Measurements from ENCODE around the gene PTGER3. TPM values are rescaled to one million over a fixed set of nuclear protein-coding genes. Genes with fewer than 3 reads are reported as not detected.

Gene PTGER3
- polyA plus RNA-seq, 1 of the 3 experiments (the other 2 are of a cell fraction), result 1.9 TPM

DNA sequence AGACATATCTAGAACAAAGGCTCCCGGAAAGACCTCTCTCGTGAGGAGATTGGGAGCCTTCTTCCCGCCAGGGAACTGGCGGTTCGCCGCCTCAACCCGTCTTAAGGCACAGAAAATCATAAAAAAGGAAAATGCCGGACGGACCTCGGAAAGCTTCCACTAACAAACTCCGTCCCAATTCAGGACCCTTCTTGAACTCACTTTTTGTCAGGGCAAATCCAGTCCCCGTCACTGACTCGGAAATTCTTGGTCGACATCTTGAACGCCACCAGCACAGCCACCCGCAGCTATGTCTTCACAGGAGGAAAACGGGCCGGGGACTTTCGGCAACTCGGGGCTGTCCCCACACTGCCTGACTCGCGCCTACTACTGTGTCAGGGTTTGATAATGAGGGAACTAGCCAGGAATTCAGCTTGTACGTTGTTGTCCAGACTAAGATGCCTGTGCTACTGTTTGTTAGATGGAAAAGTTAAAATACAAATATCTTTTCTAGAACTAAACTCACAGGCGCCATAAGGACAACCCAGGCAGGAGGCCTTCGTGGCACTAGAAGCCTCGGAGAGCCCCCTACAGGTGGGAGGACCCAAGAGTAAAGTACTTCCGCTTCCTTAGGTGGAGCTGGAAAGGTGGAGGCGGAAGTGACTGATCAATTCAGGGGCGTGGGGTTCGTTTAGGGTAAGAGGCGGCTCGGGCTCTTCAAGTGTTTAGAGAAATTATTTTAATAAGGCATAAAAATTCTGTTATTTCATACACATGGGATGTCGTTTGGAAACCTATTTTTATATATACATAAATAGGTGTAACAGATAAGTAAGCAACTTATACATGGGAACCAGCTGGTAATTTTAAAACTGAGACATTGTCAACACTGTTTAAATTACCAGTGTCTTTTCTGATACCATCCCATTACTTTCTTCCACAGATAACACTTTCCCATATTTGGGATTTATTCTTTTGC is 33.4 kb upstream of the PTGER3 start, which contains the start of gene ZRANB2 (continued):
- TF ChIP-seq, protein P1, sequence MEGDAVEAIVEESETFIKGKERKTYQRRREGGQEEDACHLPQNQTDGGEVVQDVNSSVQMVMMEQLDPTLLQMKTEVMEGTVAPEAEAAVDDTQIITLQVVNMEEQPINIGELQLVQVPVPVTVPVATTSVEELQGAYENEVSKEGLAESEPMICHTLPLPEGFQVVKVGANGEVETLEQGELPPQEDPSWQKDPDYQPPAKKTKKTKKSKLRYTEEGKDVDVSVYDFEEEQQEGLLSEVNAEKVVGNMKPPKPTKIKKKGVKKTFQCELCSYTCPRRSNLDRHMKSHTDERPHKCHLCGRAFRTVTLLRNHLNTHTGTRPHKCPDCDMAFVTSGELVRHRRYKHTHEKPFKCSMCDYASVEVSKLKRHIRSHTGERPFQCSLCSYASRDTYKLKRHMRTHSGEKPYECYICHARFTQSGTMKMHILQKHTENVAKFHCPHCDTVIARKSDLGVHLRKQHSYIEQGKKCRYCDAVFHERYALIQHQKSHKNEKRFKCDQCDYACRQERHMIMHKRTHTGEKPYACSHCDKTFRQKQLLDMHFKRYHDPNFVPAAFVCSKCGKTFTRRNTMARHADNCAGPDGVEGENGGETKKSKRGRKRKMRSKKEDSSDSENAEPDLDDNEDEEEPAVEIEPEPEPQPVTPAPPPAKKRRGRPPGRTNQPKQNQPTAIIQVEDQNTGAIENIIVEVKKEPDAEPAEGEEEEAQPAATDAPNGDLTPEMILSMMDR (IDR thresholded peaks at IDR 0.05), result peak; percentile 77
- TF ChIP-seq GABPA (IDR thresholded peaks at IDR 0.05; ENCODE audit: low read depth), result peak; percentile 86
- TF ChIP-seq, protein P2, sequence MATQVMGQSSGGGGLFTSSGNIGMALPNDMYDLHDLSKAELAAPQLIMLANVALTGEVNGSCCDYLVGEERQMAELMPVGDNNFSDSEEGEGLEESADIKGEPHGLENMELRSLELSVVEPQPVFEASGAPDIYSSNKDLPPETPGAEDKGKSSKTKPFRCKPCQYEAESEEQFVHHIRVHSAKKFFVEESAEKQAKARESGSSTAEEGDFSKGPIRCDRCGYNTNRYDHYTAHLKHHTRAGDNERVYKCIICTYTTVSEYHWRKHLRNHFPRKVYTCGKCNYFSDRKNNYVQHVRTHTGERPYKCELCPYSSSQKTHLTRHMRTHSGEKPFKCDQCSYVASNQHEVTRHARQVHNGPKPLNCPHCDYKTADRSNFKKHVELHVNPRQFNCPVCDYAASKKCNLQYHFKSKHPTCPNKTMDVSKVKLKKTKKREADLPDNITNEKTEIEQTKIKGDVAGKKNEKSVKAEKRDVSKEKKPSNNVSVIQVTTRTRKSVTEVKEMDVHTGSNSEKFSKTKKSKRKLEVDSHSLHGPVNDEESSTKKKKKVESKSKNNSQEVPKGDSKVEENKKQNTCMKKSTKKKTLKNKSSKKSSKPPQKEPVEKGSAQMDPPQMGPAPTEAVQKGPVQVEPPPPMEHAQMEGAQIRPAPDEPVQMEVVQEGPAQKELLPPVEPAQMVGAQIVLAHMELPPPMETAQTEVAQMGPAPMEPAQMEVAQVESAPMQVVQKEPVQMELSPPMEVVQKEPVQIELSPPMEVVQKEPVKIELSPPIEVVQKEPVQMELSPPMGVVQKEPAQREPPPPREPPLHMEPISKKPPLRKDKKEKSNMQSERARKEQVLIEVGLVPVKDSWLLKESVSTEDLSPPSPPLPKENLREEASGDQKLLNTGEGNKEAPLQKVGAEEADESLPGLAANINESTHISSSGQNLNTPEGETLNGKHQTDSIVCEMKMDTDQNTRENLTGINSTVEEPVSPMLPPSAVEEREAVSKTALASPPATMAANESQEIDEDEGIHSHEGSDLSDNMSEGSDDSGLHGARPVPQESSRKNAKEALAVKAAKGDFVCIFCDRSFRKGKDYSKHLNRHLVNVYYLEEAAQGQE (IDR thresholded peaks at IDR 0.05; ENCODE audit: low read depth, low read length), result 0 out of 2 replicates have a peak, but pooled peaks have one; percentile 31
- peak; percentile 55; the same call in 1 of the 2 replicates for TF ChIP-seq RFX5 (IDR thresholded peaks at IDR 0.05; ENCODE audit: low read length)
- TF ChIP-seq GATA2 (CRISPR knock-in tag; IDR thresholded peaks at IDR 0.05), result no peak
- TF ChIP-seq ELF1 (IDR thresholded peaks at IDR 0.05), result peak; percentile 94
- peak; percentile 19; the same call in 1 of the 2 replicates for TF ChIP-seq TCF12 (IDR thresholded peaks at IDR 0.05)
- TF ChIP-seq POLR2AphosphoS5 (IDR thresholded peaks at IDR 0.05; ENCODE audit: low read depth, low read length), result peak; percentile 90
- TF ChIP-seq EP300 (IDR thresholded peaks at IDR 0.05; ENCODE audit: borderline replicate concordance in 1 of 2, low read depth in 1 of 2, low read length in 1 of 2), result peak; percentile 22 to 43; a peak in 2 of 4 replicates
- TF ChIP-seq EZH2phosphoT487 (IDR thresholded peaks at IDR 0.05; ENCODE audit: borderline replicate concordance, low read depth), result no peak
- TF ChIP-seq PBX3 (IDR thresholded peaks at IDR 0.05), result 0 out of 2 replicates have a peak, but pooled peaks have one; percentile 4
- TF ChIP-seq, protein P3, sequence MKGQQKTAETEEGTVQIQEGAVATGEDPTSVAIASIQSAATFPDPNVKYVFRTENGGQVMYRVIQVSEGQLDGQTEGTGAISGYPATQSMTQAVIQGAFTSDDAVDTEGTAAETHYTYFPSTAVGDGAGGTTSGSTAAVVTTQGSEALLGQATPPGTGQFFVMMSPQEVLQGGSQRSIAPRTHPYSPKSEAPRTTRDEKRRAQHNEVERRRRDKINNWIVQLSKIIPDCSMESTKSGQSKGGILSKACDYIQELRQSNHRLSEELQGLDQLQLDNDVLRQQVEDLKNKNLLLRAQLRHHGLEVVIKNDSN (IDR thresholded peaks at IDR 0.05; ENCODE audit: borderline replicate concordance, low read depth), result no peak; the same call in 1 of the 2 replicates
- peak; percentile 87 for TF ChIP-seq TAF1 (IDR thresholded peaks at IDR 0.05; ENCODE audit: borderline replicate concordance, low read depth, low read length)
- peak; percentile 19 for TF ChIP-seq SIN3A (IDR thresholded peaks at IDR 0.05; ENCODE audit: borderline replicate concordance, low read depth, low read length)
- TF ChIP-seq RXRA (IDR thresholded peaks at IDR 0.05; ENCODE audit: borderline replicate concordance, low read depth), result no peak
- TF ChIP-seq YY1 (IDR thresholded peaks at IDR 0.05; ENCODE audit: low read depth), result peak; percentile 85
- no peak for TF ChIP-seq SMC3 (IDR thresholded peaks at IDR 0.05; ENCODE audit: low read depth, low read length)
- no peak for TF ChIP-seq FOXJ3 (CRISPR knock-in tag; IDR thresholded peaks at IDR 0.05)
- no peak for TF ChIP-seq FOXM1 (IDR thresholded peaks at IDR 0.05; ENCODE audit: low read depth)
- no peak for TF ChIP-seq TEAD4 (IDR thresholded peaks at IDR 0.05; ENCODE audit: borderline replicate concordance, insufficient read depth)
- TF ChIP-seq RCOR1 (IDR thresholded peaks at IDR 0.05; ENCODE audit: low read length), result peak; percentile 69

Measured in SK-N-SH (cell line).